GM19351 (cell line): ENCODE measurements around the gene TPPP3.

ENCODE experiments used
- ATAC-seq: cut with Tn5 transposase; IDR thresholded peaks from one replicate; pipeline ENCODE4 v1.9.1; 2021; ENCODE audit warnings: mild to moderate bottlenecking, moderate library complexity; ENCODE audit not compliant: unreplicated experiment

Gene TPPP3

GRCh38 chr16:67406111-67406971 lies 13.0 kb upstream of the TPPP3 start:
- ATAC-seq = no peak

GRCh38 chr16:67405336-67405735 lies 12.0 kb upstream of the TPPP3 start:
- ATAC-seq = no peak

- ATAC-seq = no peak
These were observed 11.5 kb upstream of the TPPP3 start for GRCh38 chr16:67404740-67405226.

GRCh38 chr16:67403976-67404555 lies 10.8 kb upstream of the TPPP3 start:
- no peak for ATAC-seq

- ATAC-seq = no peak
These were observed 7.6 kb upstream of the TPPP3 start for GRCh38 chr16:67400901-67401300.

GRCh38 chr16:67399749-67400704 lies 6.7 kb upstream of the TPPP3 start:
- no peak for ATAC-seq

- no peak for ATAC-seq
These were observed 6.0 kb upstream of the TPPP3 start for GRCh38 chr16:67399218-67399733.

GRCh38 chr16:67398546-67399217 lies 5.4 kb upstream of the TPPP3 start:
- ATAC-seq = no peak

GRCh38 chr16:67397812-67398545 lies 4.7 kb upstream of the TPPP3 start:
- ATAC-seq = no peak

GRCh38 chr16:67397036-67397801 lies 3.9 kb upstream of the TPPP3 start:
- ATAC-seq = no peak

- no peak for ATAC-seq
These were observed 3.1 kb upstream of the TPPP3 start for GRCh38 chr16:67396159-67397035.

- ATAC-seq = no peak
These were observed 2.3 kb upstream of the TPPP3 start for GRCh38 chr16:67395458-67396158.

GRCh38 chr16:67395105-67395457 lies 1.8 kb upstream of the TPPP3 start:
- no peak for ATAC-seq

- no peak for ATAC-seq
These were observed 1.1 kb upstream of the TPPP3 start for GRCh38 chr16:67394155-67395104.

- no peak for ATAC-seq
These were observed 473 bp upstream of the TPPP3 start for GRCh38 chr16:67393788-67394154.

GRCh38 chr16:67392301-67393059 lies 818 bp downstream of the TPPP3 start:
- no peak for ATAC-seq
